ENCODE data around the gene PLBD2.

PLBD2 gene

GRCh38 chr12:113397497-113398197, 39.3 kb downstream of the PLBD2 start:
- no peak for DNase-seq

- DNase-seq: no peak
Observed at GRCh38 chr12:113398346-113399290, 40.2 kb downstream of the PLBD2 start.

GRCh38 chr12:113399490-113399889, 41.1 kb downstream of the PLBD2 start:
- no peak for DNase-seq

GRCh38 chr12:113400362-113400761, 42.0 kb downstream of the PLBD2 start:
- no peak for DNase-seq

GRCh38 chr12:113401066-113402000, 42.9 kb downstream of the PLBD2 start:
- no peak for DNase-seq

- DNase-seq: no peak
Observed at GRCh38 chr12:113402586-113403260, 44.3 kb downstream of the PLBD2 start.

- peak; percentile 67 to 75 for DNase-seq
Observed at GRCh38 chr12:113403435-113404415, 45.3 kb downstream of the PLBD2 start, which contains the start of gene SDS. Gene SDS (minus strand): TSS chr12:113403887. CDS start chr12:113399708, 4,179 bp downstream.

GRCh38 chr12:113405694-113406093, 47.3 kb downstream of the PLBD2 start:
- no peak for DNase-seq

- no peak for DNase-seq
Observed at GRCh38 chr12:113407931-113408600, 49.7 kb downstream of the PLBD2 start.

GRCh38 chr12:113408756-113409298, 50.4 kb downstream of the PLBD2 start:
- no peak for DNase-seq

- no peak for DNase-seq
Observed at GRCh38 chr12:113409462-113410124, 51.2 kb downstream of the PLBD2 start.

GRCh38 chr12:113413488-113413939, 55.1 kb downstream of the PLBD2 start:
- DNase-seq: no peak

GRCh38 chr12:113414519-113415038, 56.2 kb downstream of the PLBD2 start:
- no peak for DNase-seq

GRCh38 chr12:113416091-113416754, 57.8 kb downstream of the PLBD2 start:
- peak; percentile 28 to 43 for DNase-seq

- DNase-seq: no peak
Observed at GRCh38 chr12:113418213-113418879, 60.0 kb downstream of the PLBD2 start.

GRCh38 chr12:113420996-113421595, 62.7 kb downstream of the PLBD2 start:
- no peak for DNase-seq

Measured in Kasumi-1 (cell line).